SK-MEL-5 (cell line): ENCODE measurements around the gene SLC40A1. TPM values are rescaled to one million over a fixed set of nuclear protein-coding genes. Genes with fewer than 3 reads are reported as not detected.

Experiments used
- DNase-seq: peaks from one replicate; pipeline ENCODE4 v3.0.0-alpha.2; 2016; ENCODE audit warnings: low read depth, low spot score
- in situ Hi-C: cut with HindIII; loops from 2 replicates; pipeline ENCODE4 v1.10.0; 2016; ENCODE audit warnings: low sequenced_read_pairs, high pct_unique_total_duplicates, low pct_unique_long_range_greater_than_20kb
- polyA plus RNA-seq, 2 experiments: library from polyadenylated mRNA; depleted of rRNA; stranded (reverse); fragments of >200 nt; gene quantifications; 2 replicates each; pipeline ENCODE4 v1.2.3, GENCODE V29; 2015
- total RNA-seq: library from RNA; depleted of rRNA; stranded (reverse); fragments of >200 nt; shearing (Covaris generic); gene quantifications from 2 replicates; pipeline ENCODE4 v1.2.3, GENCODE V29; 2014; rRNA removed

Gene SLC40A1, protein sequence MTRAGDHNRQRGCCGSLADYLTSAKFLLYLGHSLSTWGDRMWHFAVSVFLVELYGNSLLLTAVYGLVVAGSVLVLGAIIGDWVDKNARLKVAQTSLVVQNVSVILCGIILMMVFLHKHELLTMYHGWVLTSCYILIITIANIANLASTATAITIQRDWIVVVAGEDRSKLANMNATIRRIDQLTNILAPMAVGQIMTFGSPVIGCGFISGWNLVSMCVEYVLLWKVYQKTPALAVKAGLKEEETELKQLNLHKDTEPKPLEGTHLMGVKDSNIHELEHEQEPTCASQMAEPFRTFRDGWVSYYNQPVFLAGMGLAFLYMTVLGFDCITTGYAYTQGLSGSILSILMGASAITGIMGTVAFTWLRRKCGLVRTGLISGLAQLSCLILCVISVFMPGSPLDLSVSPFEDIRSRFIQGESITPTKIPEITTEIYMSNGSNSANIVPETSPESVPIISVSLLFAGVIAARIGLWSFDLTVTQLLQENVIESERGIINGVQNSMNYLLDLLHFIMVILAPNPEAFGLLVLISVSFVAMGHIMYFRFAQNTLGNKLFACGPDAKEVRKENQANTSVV
- total RNA-seq = 0.92 and 2.0 TPM in 2 replicates
- polyA plus RNA-seq (2015; cell fraction: cytosol; rRNA removed) = 0.26 and 0.51 TPM in 2 replicates
- 0.21 and 0.47 TPM in 2 replicates for polyA plus RNA-seq (2015; cell fraction: nucleus; rRNA removed)

GRCh38 chr2:189580658-189581353, at the start of gene SLC40A1:
TSS of gene SLC40A1 (minus strand) at chr2:189580786. CDS start at chr2:189580460, 326 bp downstream.
- in situ Hi-C loops = no loop called here
- peak; percentile 46 for DNase-seq

- no peak for DNase-seq
- in situ Hi-C loops = no loop called here
Measured at GRCh38 chr2:189629531-189630453, 49.2 kb upstream of the SLC40A1 start.

GRCh38 chr2:189628817-189629530, 48.4 kb upstream of the SLC40A1 start:
- DNase-seq = peak; percentile 18
- in situ Hi-C loops = no loop called here

DNA sequence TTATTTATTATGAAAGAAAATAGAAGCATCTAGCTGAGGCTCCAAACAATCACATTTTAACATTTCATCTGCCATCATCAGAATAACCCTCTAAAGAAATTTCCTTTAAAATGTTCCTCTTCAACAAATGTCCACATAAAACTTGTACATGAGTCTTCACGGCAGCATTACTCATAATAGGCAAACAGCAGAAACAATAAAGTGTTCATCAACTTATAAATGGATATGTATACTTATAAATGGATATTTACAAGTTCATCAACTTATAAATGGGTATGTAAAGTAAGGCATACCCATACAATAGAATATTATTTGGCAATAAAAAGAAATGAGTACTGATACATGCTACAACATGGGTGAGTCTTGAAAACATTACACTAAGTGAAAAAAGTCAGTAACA, 47.2 kb upstream of the SLC40A1 start:
- in situ Hi-C loops = no loop called here

DNA sequence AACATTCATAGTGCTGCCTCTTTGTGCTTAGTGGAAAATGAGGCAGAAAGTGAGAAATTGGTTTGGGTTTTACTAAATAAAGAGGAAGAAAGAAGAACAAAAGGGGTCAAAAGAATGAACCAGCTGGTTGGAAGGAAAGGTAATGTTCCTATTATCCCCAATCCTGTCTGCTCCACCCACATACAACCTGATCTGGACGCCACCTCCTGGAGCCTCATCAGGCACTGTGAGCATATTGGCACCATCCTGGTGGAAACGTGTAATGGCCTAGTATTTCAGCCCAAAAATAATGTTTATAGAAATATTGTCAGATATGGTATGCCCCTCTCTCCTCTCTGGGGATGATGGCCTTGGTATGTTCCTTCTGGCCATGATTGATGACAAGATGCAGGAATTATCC, 45.0 kb upstream of the SLC40A1 start:
- DNase-seq = no peak
- in situ Hi-C loops = no loop called here

More for the DNA sequence above, 47.2 kb upstream of the SLC40A1 start:
- DNase-seq = no peak

- no peak for DNase-seq
- in situ Hi-C loops = no loop called here
Measured at GRCh38 chr2:189624648-189625355, 44.2 kb upstream of the SLC40A1 start.

DNA sequence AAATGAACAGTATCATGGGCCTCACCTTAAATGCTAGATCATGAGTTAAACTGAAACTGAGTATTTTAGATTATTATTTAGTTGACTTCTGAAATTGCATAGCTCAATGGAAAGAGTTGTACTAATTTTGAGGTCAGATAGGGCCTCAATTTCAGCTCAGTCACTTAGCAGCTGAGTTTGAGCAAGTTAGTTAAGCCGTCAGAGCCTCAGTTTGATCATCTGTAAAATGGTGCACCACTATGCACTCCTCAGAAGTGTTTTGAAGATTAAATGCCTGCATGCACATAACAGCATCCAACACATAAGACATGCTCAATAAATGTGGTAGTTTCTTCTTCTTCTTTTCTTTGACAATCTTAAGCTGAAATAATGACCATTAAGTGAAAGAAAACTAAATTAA, 42.5 kb upstream of the SLC40A1 start:
- in situ Hi-C loops = no loop called here
- DNase-seq = no peak

DNA sequence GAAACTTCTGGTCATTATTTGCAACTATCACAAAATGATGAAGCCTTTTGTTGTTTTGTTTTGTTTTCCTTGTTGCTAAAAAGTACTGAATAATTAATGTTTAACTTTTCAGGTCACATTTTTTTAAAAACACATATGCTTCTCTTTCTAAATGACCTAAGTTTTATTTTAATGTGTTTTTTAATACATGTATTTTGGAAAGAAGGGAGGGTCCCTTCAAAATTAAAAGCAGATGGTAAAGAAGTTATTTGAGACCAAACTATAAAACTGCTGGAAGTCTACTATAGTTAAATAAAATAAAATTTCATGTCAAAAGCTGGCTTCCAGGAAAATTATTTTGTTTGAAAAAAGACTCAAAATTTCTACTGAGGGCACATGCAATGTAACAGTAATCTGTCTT, 41.2 kb upstream of the SLC40A1 start:
- no peak for DNase-seq
- in situ Hi-C loops = no loop called here

DNA sequence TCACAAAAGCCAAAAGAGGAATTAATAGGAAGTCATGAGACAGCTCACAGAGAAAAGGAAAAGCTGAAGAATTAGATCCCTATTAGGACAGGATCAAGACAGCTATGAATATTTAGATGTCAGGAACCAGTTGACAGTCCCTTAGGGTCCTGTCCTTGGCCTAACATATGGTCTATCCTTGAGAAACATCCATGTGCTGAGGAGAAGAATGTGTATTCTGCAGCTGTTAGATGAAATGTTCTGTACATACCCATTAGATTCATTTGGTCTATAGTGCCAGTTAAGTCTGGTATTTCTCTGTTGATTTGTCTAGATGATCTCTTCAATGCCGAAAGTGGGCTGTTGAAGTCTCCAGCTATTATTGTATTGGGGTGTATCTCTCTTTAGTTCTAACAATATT, 37.6 kb upstream of the SLC40A1 start:
- DNase-seq = no peak
- in situ Hi-C loops = no loop called here

DNA sequence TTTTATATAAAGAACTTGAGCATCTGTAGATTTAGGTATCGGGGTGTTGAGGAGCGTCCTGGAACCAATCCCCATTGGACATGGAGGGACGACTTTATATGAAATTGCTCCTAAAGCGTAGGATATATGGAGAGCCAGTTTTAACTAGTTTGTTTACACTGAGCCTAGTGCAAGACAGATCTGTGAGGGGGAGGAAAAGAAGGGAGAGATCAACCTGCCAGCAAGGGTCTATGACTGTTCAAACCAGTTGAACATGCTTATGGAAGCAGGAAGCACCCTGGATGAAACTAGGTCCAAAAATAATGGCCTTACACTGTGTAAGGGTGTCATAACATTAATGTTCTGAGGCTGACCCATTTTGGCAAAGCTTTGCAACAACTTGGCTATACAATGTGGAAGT, 34.0 kb upstream of the SLC40A1 start:
- in situ Hi-C loops = no loop called here
- no peak for DNase-seq

GRCh38 chr2:189613650-189614420, 33.2 kb upstream of the SLC40A1 start:
- peak; percentile 53 for DNase-seq
- in situ Hi-C loops = no loop called here

- peak; percentile 50 for DNase-seq
- in situ Hi-C loops = no loop called here
Measured at GRCh38 chr2:189613077-189613636, 32.6 kb upstream of the SLC40A1 start.

- in situ Hi-C loops = no loop called here
- no peak for DNase-seq
Measured at GRCh38 chr2:189610700-189611099, 30.1 kb upstream of the SLC40A1 start.

DNA sequence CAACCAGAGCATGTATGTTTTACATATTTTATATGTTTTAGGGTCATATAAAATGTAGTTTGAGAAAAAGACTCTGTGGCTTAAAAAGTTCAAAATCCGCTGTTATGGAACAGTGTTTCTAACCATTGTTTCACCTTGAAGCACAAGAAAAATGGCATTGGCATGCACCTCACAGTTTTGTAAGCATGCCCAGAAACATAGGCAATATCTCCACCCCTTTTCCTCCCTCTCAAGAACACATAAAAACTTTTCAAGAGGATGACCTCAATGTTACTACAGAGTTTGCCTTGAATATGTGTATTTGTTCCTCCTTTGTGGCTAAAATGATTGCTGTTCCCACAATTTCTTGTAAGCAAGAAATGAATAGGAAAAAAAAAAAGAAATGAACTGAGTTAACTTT, 29.3 kb upstream of the SLC40A1 start:
- in situ Hi-C loops = no loop called here
- no peak for DNase-seq

- in situ Hi-C loops = no loop called here
- no peak for DNase-seq
Measured at GRCh38 chr2:189609423-189609816, 28.8 kb upstream of the SLC40A1 start.
